ENCODE data around the gene UBE2D2. TPM values are rescaled to one million over a fixed set of nuclear protein-coding genes. Genes with fewer than 3 reads are reported as not detected.

Gene UBE2D2
- total and polyA plus RNA-seq, 2 of the 13 experiments (the other 11 are each of a cell fraction or from before 2014, with no cell fraction given), result 79.1 to 109 TPM

GRCh38 chr5:139523635-139524445, 37.3 kb upstream of the UBE2D2 start (continued):
- TF ChIP-seq MAZ (IDR thresholded peaks at IDR 0.05; ENCODE audit: borderline replicate concordance, low read depth, low read length), result no peak
- TF ChIP-seq MAZ (CRISPR knock-in tag; IDR thresholded peaks at IDR 0.05; ENCODE audit: low read depth), result no peak
- TF ChIP-seq SMYD3 (CRISPR knock-in tag; IDR thresholded peaks at IDR 0.05), result no peak
- no peak for TF ChIP-seq CC2D1A (CRISPR knock-in tag; IDR thresholded peaks at IDR 0.05)
- TF ChIP-seq ZNF782 (CRISPR knock-in tag; IDR thresholded peaks at IDR 0.05; ENCODE audit: borderline replicate concordance), result no peak
- TF ChIP-seq ARID5B (CRISPR knock-in tag; IDR thresholded peaks at IDR 0.05), result peak; percentile 70; the same call in 1 of the 2 replicates
- no peak for TF ChIP-seq FOXO4 (CRISPR knock-in tag; conservative IDR thresholded peaks at IDR 0.05)
- TF ChIP-seq, protein P1, sequence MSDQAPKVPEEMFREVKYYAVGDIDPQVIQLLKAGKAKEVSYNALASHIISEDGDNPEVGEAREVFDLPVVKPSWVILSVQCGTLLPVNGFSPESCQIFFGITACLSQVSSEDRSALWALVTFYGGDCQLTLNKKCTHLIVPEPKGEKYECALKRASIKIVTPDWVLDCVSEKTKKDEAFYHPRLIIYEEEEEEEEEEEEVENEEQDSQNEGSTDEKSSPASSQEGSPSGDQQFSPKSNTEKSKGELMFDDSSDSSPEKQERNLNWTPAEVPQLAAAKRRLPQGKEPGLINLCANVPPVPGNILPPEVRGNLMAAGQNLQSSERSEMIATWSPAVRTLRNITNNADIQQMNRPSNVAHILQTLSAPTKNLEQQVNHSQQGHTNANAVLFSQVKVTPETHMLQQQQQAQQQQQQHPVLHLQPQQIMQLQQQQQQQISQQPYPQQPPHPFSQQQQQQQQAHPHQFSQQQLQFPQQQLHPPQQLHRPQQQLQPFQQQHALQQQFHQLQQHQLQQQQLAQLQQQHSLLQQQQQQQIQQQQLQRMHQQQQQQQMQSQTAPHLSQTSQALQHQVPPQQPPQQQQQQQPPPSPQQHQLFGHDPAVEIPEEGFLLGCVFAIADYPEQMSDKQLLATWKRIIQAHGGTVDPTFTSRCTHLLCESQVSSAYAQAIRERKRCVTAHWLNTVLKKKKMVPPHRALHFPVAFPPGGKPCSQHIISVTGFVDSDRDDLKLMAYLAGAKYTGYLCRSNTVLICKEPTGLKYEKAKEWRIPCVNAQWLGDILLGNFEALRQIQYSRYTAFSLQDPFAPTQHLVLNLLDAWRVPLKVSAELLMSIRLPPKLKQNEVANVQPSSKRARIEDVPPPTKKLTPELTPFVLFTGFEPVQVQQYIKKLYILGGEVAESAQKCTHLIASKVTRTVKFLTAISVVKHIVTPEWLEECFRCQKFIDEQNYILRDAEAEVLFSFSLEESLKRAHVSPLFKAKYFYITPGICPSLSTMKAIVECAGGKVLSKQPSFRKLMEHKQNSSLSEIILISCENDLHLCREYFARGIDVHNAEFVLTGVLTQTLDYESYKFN (CRISPR knock-in tag; conservative IDR thresholded peaks at IDR 0.05), result peak; percentile 68
- TF ChIP-seq, protein P2, sequence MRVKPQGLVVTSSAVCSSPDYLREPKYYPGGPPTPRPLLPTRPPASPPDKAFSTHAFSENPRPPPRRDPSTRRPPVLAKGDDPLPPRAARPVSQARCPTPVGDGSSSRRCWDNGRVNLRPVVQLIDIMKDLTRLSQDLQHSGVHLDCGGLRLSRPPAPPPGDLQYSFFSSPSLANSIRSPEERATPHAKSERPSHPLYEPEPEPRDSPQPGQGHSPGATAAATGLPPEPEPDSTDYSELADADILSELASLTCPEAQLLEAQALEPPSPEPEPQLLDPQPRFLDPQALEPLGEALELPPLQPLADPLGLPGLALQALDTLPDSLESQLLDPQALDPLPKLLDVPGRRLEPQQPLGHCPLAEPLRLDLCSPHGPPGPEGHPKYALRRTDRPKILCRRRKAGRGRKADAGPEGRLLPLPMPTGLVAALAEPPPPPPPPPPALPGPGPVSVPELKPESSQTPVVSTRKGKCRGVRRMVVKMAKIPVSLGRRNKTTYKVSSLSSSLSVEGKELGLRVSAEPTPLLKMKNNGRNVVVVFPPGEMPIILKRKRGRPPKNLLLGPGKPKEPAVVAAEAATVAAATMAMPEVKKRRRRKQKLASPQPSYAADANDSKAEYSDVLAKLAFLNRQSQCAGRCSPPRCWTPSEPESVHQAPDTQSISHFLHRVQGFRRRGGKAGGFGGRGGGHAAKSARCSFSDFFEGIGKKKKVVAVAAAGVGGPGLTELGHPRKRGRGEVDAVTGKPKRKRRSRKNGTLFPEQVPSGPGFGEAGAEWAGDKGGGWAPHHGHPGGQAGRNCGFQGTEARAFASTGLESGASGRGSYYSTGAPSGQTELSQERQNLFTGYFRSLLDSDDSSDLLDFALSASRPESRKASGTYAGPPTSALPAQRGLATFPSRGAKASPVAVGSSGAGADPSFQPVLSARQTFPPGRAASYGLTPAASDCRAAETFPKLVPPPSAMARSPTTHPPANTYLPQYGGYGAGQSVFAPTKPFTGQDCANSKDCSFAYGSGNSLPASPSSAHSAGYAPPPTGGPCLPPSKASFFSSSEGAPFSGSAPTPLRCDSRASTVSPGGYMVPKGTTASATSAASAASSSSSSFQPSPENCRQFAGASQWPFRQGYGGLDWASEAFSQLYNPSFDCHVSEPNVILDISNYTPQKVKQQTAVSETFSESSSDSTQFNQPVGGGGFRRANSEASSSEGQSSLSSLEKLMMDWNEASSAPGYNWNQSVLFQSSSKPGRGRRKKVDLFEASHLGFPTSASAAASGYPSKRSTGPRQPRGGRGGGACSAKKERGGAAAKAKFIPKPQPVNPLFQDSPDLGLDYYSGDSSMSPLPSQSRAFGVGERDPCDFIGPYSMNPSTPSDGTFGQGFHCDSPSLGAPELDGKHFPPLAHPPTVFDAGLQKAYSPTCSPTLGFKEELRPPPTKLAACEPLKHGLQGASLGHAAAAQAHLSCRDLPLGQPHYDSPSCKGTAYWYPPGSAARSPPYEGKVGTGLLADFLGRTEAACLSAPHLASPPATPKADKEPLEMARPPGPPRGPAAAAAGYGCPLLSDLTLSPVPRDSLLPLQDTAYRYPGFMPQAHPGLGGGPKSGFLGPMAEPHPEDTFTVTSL (CRISPR knock-in tag; IDR thresholded peaks at IDR 0.05; ENCODE audit: borderline replicate concordance), result peak; percentile 39; the same call in 1 of the 2 replicates
